ENCODE measurements around the gene KCTD5.
A peak's percentile ranks its signal among the peaks of the same experiment; 100 is the strongest.
"Not testable (repeated sequence)": the region's sequence is repeated elsewhere in the genome, so short reads cannot be mapped to it uniquely, and the experiment has no call there.

Gene KCTD5

GRCh38 chr16:2682209-2683021 is at the start of gene KCTD5:
KCTD5 (plus strand) TSS chr16:2682523; CDS start chr16:2682549, 26 bp downstream.
- DNase-seq (ENCODE audit: low read depth): peak; percentile 94

GRCh38 chr16:2639071-2639721 is 43.1 kb upstream of the KCTD5 start:
- not testable (repeated sequence) for DNase-seq (ENCODE audit: low read depth)

GRCh38 chr16:2639722-2640072 is 42.6 kb upstream of the KCTD5 start:
- DNase-seq (ENCODE audit: low read depth): not testable (repeated sequence)

- DNase-seq (ENCODE audit: low read depth): not testable (repeated sequence)
Measured at GRCh38 chr16:2642561-2642960, 39.8 kb upstream of the KCTD5 start.

- not testable (repeated sequence) for DNase-seq (ENCODE audit: low read depth)
Measured at GRCh38 chr16:2644754-2645453, 37.4 kb upstream of the KCTD5 start.

GRCh38 chr16:2651268-2651871 is 31.0 kb upstream of the KCTD5 start:
- DNase-seq (ENCODE audit: low read depth): not testable (repeated sequence)

GRCh38 chr16:2653915-2654314 is 28.4 kb upstream of the KCTD5 start:
- DNase-seq (ENCODE audit: low read depth): not testable (repeated sequence)

GRCh38 chr16:2654949-2655348 is 27.4 kb upstream of the KCTD5 start:
- DNase-seq (ENCODE audit: low read depth): not testable (repeated sequence)

- no peak for DNase-seq (ENCODE audit: low read depth)
Measured at GRCh38 chr16:2656985-2657384, 25.3 kb upstream of the KCTD5 start.

GRCh38 chr16:2657803-2658202 is 24.5 kb upstream of the KCTD5 start:
- DNase-seq (ENCODE audit: low read depth): not testable (repeated sequence)

GRCh38 chr16:2659560-2659959 is 22.8 kb upstream of the KCTD5 start:
- not testable (repeated sequence) for DNase-seq (ENCODE audit: low read depth)

GRCh38 chr16:2660014-2660662 is 22.2 kb upstream of the KCTD5 start:
- not testable (repeated sequence) for DNase-seq (ENCODE audit: low read depth)

GRCh38 chr16:2660755-2661373 is 21.5 kb upstream of the KCTD5 start:
- not testable (repeated sequence) for DNase-seq (ENCODE audit: low read depth)

GRCh38 chr16:2663553-2664546 is 18.5 kb upstream of the KCTD5 start:
- no peak for DNase-seq (ENCODE audit: low read depth)

GRCh38 chr16:2664574-2664982 is 17.7 kb upstream of the KCTD5 start:
- no peak for DNase-seq (ENCODE audit: low read depth)

- DNase-seq (ENCODE audit: low read depth): not testable (repeated sequence)
Measured at GRCh38 chr16:2666671-2667070, 15.7 kb upstream of the KCTD5 start.

GRCh38 chr16:2669587-2669986 is 12.7 kb upstream of the KCTD5 start:
- not testable (repeated sequence) for DNase-seq (ENCODE audit: low read depth)

- DNase-seq (ENCODE audit: low read depth): not testable (repeated sequence)
Measured at GRCh38 chr16:2670017-2670416, 12.3 kb upstream of the KCTD5 start.

- not testable (repeated sequence) for DNase-seq (ENCODE audit: low read depth)
Measured at GRCh38 chr16:2671193-2671592, 11.1 kb upstream of the KCTD5 start.

GRCh38 chr16:2671741-2672140 is 10.6 kb upstream of the KCTD5 start:
- DNase-seq (ENCODE audit: low read depth): no peak
